Dermis blood vessel endothelial cell (primary cell): ENCODE data around the gene MAPK4. TPM values are rescaled to one million over a fixed set of nuclear protein-coding genes. Genes with fewer than 3 reads are reported as not detected.
"Not testable (repeated sequence)": the region's sequence is repeated elsewhere in the genome, so short reads cannot be mapped to it uniquely, and the experiment has no call there.

Experiments used
- DNase-seq: peaks from one replicate; pipeline ENCODE4 v3.0.0; 2010
- total RNA-seq: library from RNA; depleted of rRNA; stranded (reverse); fragments of >200 nt; gene quantifications from 2 replicates; pipeline ENCODE4 v1.2.3, GENCODE V29; 2014

Gene MAPK4
- total RNA-seq, 1 donor from 2014 or later: not detected

GRCh38 chr18:50687491-50687890 is 127.6 kb downstream of the MAPK4 start:
- no peak for DNase-seq

- DNase-seq: no peak
Measured at GRCh38 chr18:50689578-50689977, 129.7 kb downstream of the MAPK4 start.

GRCh38 chr18:50694147-50694546 is 134.3 kb downstream of the MAPK4 start:
- DNase-seq: no peak

GRCh38 chr18:50695431-50696176 is 135.7 kb downstream of the MAPK4 start:
- no peak for DNase-seq

- no peak for DNase-seq
Measured at GRCh38 chr18:50696436-50696835, 136.5 kb downstream of the MAPK4 start.

- DNase-seq: no peak
Measured at GRCh38 chr18:50696929-50697328, 137.0 kb downstream of the MAPK4 start.

- no peak for DNase-seq
Measured at GRCh38 chr18:50697509-50697908, 137.6 kb downstream of the MAPK4 start.

GRCh38 chr18:50700245-50701165 is 140.6 kb downstream of the MAPK4 start:
- DNase-seq: no peak

GRCh38 chr18:50704357-50704940 is 144.6 kb downstream of the MAPK4 start:
- DNase-seq: no peak

- no peak for DNase-seq
Measured at GRCh38 chr18:50706199-50706598, 146.3 kb downstream of the MAPK4 start.

- no peak for DNase-seq
Measured at GRCh38 chr18:50706651-50707050, 146.8 kb downstream of the MAPK4 start.

- not testable (repeated sequence) for DNase-seq
Measured at GRCh38 chr18:50707297-50707696, 147.4 kb downstream of the MAPK4 start.

- no peak for DNase-seq
Measured at GRCh38 chr18:50707855-50708469, 148.1 kb downstream of the MAPK4 start.

GRCh38 chr18:50709193-50709592 is 149.3 kb downstream of the MAPK4 start:
- DNase-seq: no peak

GRCh38 chr18:50711386-50711785 is 151.5 kb downstream of the MAPK4 start:
- DNase-seq: no peak

GRCh38 chr18:50715919-50716318 is 156.0 kb downstream of the MAPK4 start:
- no peak for DNase-seq

GRCh38 chr18:50716902-50717301 is 157.0 kb downstream of the MAPK4 start:
- DNase-seq: no peak

- DNase-seq: no peak
Measured at GRCh38 chr18:50717563-50717962, 157.7 kb downstream of the MAPK4 start.

GRCh38 chr18:50719471-50720324 is 159.8 kb downstream of the MAPK4 start:
- DNase-seq: no peak

GRCh38 chr18:50720325-50720674 is 160.4 kb downstream of the MAPK4 start:
- no peak for DNase-seq

GRCh38 chr18:50721006-50721405 is 161.1 kb downstream of the MAPK4 start:
- no peak for DNase-seq
